ENCODE results near the gene NBEAL1.
A peak's percentile ranks its signal among the peaks of the same experiment; 100 is the strongest.
"Not testable (repeated sequence)": the region's sequence is repeated elsewhere in the genome, so short reads cannot be mapped to it uniquely, and the experiment has no call there.

Gene NBEAL1

DNA sequence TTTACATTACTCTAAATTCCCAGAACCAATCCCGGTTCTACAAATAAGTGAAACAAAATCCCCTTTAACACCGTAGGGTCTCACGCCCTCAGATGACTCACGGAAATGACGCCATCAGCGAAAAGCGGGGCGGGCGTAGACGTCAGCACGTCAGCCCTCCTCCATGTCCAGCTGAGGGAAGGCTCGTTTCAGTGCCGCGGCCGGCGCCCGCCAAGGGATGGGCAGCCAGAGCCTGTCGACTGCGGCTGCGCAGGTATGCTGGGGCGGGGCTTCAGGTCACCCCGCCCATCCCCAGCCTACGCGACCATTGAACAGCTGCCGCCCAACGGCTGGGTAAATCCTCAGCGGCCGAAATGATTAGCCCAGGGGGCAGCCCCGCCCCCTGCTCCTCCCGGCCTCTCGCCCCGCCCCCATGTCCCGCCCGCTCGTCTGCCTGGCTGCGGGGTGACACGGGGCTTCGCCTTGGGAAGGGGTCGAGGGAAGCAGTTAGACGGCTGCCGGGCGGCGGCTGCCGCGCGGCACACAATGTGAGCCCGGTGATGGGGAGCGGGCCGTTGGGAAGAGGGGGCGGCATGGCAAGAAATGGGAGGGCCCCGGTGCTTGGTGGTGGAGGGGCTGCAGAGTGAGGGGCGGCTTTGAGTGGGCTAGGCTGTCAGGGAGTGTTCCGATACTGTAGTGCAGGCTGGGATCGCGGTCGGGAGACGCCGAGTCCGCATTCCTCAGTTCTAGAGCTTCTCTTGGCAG, at the start of gene NBEAL1:
TSS of gene NBEAL1 (plus strand) at position 420 of the 744 bp plus-strand sequence. CDS start 1,510 bp downstream, outside the sequence.
- DNase-seq (ENCODE audit: low read depth in 2 of 3, low spot score in 1 of 3), result peak; percentile 93 to 96 (median 96)

DNA sequence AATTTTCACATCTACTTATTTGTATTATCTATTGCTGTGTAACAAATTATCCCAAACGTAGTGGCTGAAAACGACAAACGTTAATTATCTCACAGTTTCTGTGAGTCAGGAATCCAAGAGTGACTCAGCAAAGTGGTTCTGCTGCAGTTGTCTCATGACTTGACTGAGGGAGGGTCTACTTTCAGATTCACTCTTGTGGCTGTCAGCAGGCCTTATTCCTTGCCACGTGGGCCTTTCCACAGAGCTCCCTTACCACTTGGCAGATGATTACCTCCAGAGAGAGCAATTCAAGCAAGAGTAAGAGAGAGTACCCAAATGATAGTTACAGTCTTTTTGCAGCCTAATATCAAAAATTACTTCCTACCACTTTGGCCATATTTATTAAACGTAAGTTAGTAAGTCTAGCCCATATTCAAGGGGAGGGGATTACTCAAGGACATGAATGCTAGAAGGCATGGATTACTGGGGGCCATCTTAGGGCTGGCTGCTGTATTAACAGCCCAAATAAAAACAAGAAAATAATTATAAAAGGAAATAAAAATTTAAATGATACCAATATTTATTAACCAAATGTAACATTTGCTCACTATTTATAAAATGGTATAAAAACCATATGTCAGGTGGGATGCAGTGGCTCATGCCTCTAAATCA, 48.7 kb upstream of the NBEAL1 start:
- DNase-seq (ENCODE audit: low read depth in 2 of 3, low spot score in 1 of 3), result peak; percentile 1 to 14 (median 8)

DNA sequence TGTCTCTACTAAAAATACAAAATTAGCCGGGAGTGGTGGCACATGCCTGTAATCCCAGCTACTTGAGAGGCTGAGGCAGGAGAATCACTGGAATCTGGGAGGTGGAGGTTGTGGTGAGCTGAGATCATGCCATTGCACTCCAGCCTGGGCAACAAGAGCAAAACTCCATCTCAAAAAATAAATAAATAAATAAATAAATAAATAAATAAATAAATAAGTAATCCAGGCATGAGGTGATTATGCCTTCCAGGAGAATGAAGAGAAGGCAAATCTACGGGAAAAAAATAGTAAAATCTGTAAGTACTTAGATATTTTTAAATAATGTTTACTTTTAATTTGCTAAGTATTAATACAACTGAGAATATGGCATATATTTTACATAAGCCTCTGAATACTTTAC, 45.3 kb upstream of the NBEAL1 start:
- DNase-seq (ENCODE audit: low read depth in 2 of 3, low spot score in 1 of 3), result not testable (repeated sequence)

DNA sequence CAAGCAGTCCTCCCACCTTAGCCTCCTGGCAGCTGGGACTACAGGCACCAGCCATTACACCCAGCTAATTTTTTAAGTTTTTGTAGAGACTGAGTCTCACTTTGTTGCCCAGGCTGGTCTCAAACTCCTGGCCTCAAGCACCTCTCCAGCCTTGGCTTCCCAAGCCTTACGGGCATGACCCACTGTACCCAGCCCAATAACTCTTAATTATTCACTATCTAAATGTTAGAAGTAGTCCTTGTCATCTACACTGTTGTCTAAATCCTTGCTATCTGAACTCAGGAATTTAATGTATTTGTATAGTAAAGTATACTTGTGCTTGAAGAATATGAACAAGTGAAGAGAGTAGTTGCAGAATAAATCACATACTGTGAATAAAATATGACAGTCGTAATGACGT, 37.9 kb upstream of the NBEAL1 start:
- no peak for DNase-seq (ENCODE audit: low read depth in 2 of 3, low spot score in 1 of 3)

DNA sequence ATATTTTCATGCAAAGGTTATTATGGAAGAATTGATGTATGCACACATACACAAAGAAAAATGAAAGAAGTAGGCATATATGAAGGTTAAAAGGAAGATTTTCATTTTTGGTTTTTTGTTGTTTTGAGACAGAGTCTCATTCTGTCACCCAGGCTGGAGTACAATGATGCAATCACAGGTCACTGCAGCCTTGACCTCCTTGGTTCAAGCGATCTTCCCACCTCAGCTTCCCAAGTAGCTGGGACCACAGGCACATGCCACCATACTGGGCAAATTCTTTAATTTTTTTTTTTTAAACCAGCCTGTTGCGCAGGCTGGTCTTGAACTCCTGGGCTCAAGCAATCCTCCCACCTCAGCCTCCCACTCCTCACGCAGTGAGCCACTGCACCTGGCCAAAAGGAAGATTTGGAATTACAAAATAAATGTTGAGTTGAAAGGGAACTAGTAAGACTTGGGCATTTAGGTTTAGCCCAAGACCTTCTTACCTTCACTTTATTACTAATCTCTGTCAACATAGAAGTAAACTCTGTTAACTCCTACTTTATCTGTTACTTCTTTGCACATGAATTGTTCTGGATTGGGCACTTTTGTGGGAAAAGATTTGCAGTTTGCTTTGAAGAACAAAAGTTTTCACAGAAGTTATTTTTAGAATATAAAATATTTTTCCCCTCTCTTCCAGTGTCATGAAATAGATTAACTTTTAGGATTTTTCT, 31.7 kb upstream of the NBEAL1 start:
- no peak for DNase-seq (ENCODE audit: low read depth in 2 of 3, low spot score in 1 of 3)

DNA sequence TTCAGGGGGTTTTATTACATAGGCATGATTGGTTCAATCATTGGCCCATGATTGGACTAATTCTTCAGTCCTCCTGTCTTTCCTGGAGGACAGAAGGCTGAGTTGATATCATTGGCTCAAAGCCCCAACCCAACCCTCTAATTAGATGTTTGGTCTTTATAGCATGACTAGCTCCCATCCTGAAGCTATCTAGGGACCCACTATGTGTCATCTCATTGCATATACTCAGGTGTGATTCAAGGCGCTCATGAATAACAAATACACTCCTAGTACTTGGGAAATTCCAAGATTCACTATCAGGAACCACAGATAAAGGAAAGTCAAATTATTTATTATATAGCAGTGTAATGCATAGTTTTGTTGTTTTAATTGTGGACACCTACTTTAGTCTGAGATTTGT, 24.9 kb upstream of the NBEAL1 start:
- no peak for DNase-seq (ENCODE audit: low read depth in 2 of 3, low spot score in 1 of 3)

DNA sequence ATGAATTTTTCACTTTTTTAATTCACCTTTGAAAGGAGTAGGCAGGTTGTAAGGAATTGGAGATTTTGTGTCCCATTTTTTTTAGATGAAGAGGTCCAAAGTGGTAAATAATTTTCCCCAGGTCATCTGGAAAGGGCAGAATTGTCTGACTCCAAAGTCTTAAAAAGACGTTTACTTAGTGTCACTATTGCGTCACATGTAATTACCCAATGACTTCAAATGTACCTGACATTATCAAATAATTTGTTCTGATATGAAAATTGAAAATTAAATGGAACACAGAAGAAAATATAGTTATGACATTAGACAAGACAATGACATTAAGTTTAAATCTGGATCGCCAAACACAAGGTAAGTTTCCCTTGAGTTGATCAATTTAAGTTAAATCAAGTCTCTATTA, 24.2 kb upstream of the NBEAL1 start:
- no peak for DNase-seq (ENCODE audit: low read depth in 2 of 3, low spot score in 1 of 3)

DNA sequence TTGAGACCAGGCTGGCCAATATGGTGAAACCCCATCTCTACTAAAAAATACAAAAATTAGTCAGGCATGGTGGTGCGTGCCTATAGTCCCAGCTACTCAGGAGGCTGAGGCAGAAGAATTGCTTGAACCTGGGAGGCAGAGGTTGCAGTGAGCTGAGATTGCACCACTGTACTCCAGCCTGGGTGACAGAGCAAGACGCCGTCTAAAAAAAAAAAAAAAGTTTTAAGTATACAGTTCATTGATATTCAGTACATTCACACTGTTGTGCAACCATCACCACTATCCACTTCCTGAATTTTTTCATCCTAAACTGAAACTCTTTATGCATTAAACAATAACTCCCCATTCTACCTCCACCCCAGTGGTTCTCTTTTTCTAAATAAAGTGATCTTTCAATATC, 17.6 kb upstream of the NBEAL1 start:
- DNase-seq (ENCODE audit: low read depth in 2 of 3, low spot score in 1 of 3), result not testable (repeated sequence)

DNA sequence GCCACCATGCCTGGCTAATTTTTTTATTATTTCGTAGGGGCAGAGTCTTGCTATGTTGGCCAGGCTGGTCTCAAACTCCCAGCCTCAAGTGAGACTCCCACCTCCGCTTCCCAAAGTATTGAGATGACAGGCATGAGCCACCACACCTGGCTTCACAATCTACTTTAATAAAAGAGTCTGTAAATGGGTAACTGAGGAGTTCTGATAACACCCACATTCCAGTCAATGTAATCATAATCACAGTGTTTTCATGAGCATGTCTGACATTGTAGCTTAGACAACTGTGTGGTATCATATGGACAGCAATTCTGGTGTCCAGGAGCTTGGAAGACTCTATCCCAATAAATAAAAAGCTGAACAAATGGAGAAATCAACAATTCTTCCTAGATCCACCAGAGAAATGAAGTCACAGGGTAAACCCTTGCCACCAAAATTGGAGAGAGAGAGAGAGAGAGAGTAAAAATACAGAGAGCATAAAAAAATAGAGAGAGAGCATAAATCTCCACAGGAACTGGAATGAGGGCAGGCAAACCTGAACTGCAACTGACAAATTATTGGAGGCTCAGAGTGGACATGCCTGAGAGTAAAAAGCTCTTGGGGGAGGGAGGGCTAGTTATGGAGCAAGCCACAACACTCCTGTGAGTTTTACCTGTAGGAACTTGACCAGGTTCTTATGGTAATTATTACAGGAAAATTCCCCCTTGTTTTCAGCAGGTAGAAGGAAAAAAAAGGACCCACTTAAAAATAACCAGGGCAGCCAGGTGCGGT, 12.4 kb upstream of the NBEAL1 start:
- DNase-seq (ENCODE audit: low read depth in 2 of 3, low spot score in 1 of 3), result no peak

DNA sequence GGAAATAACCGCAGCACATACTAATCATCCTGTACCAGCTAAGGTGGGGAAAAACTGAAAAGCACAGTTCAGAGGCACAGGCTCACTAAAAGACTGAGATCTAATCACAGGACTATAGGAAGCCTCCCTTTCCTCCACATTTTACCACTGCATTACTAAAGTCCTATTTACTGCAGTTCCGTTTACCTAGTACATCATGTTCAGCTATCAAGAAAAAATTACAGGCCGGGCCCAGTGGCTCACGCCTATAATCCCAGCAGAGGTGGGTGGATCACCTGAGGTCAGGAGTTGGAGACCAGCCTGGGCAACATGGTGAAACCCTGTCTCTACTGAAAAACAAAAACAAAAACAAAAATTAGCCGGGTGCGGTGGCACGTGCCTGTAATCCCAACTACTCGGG, 11.0 kb upstream of the NBEAL1 start:
- DNase-seq (ENCODE audit: low read depth in 2 of 3, low spot score in 1 of 3), result no peak

DNA sequence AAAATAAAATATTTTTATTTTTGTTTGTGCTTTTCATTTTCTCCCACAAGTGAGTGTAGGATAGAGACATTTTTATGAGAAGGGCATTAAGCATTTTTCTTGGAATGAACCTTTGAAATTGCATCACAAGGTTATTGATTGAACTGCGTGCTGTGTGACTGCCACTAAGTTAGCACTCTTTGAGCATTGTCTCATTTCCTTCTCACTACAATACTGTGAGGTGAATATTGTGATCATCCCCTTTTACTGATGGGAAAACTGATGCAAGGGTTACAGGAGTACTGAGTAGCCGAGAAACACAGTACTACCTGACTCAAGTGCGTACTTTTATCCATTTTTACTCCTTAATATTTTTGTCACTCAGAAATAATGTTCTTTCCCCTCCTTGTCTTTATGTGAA, 2.0 kb downstream of the NBEAL1 start:
- no peak for DNase-seq (ENCODE audit: low read depth in 2 of 3, low spot score in 1 of 3)

DNA sequence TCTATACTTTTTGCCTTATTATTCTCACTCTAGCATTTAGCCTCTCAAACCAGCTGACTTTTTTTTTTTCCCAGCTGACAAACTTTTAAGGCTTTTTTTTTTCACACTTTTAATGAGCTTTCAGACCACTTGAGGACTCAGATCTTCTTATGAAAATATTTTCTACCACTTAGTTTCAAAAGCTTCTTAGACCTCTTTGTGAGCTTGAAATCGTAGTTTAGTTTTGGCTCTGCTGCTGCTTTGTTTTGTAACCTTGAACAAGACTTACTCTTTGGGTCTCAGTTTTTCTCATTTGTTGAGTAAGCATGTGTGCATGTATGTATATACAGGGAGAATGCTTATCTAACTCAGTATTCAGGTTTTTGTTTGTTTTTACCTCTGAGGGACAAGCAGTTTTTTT, 3.5 kb downstream of the NBEAL1 start:
- no peak for DNase-seq (ENCODE audit: low read depth in 2 of 3, low spot score in 1 of 3)

DNA sequence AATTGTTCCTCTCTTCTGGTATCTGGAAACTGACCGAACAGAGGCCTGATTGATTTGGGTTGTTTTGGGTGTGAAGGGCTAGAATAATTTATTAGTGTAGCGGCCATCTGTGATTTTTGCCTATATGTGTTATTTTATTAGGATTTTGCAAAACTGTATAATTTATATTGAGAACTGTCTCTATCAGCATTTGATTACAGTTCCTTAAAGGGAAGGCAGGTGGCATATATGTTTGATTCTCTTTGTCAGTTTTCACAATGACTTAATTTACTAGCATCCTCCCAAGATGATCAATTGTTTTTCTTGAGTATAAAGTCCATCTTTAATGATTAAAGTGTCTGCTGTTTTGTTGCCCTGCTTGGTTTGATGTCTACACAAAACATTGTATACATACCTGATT, 4.5 kb downstream of the NBEAL1 start:
- no peak for DNase-seq (ENCODE audit: low read depth in 2 of 3, low spot score in 1 of 3)

DNA sequence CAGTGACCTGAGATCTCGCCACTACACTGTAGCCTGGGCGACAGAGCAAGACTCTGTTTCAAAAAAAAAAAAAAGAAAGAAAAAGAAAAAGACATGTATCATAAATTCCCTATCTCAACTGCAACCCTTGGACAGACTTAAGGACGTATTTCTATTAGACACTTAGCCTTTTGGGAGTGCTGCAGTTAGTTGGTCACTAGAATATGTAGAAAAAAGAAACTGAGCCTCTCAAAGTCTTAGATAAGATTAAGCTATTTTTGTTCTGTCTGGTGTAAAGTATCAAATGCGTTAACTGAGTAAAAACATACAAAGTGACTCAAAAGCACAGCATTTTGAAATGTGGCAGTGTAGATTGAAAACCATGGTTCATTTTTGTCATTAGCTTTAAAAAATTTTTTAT, 7.3 kb downstream of the NBEAL1 start:
- no peak for DNase-seq (ENCODE audit: low read depth in 2 of 3, low spot score in 1 of 3)

DNA sequence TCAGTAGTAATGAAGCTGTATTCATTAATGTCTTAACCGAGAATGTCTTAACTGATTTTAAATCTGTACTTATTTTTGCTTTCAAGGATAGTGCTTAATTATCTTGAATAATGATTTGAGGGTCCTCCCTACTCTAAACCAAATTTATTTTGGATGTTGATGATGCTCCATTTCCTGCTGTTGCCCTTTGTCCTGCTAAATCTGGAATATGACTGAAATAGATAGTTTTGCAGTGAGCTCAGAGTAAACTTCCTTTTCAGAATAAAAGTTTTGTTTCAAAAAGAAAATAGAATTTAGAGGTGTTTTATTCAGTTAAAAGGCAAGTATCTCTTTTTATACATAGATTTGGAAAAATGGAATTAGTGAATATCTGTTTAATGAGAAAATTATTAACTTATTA, 8.1 kb downstream of the NBEAL1 start:
- no peak for DNase-seq (ENCODE audit: low read depth in 2 of 3, low spot score in 1 of 3)

DNA sequence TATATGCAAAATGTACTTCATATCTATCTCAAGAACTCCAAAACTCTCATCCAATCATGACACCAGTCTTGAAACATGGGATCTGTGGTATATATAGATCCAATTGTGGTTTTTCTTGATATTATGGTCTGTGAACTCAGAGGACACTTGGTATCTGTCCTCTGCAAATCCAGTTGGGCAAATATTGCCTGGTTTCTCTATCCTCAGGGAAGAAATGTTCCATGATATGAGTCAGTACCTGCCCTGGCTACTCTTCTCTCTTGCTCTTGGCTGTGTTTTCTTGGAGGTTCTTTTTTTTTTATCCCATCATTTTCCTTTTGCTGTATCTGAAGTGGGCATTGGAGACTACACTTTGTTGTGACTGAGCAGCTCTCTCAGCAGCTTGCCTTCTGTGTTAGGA, 10.9 kb downstream of the NBEAL1 start:
- DNase-seq (ENCODE audit: low read depth in 2 of 3, low spot score in 1 of 3), result no peak

DNA sequence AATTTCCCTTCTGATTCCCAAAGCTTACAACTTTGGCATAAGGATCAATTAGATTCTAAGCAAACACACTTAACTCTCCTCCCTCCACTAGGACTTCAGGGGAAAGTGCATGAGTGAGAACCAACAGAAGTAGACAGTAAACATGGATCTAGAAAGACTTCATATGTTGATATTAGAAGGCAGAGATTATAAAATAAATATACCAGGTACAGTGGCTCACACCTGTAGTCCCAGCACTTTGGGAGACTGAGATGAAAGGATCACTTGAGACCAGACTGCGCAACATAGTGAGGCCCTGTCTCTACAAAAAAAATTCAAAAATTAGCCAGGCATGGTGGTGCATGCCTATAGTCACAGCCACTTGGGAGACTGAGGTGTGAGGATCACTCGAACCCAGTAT, 15.9 kb downstream of the NBEAL1 start:
- no peak for DNase-seq (ENCODE audit: low read depth in 2 of 3, low spot score in 1 of 3)

DNA sequence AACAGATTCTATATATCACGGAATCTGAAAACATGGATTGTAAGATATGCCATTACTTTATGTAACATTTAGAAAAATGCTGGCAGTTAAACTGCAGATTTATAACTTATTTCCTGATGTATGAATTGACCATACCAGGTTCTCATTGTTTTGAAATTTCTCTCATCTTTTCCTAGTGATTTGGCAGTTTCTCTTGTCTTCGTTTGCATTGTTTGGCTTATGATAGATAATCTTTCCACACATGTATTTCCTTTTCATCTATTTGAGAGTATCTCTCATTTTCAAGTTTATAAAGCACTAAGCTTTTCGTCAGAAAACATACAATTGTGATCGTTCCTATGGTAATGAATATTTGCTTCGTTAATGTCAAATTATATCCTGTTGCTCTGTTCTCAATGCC, 16.3 kb downstream of the NBEAL1 start:
- DNase-seq (ENCODE audit: low read depth in 2 of 3, low spot score in 1 of 3), result no peak

DNA sequence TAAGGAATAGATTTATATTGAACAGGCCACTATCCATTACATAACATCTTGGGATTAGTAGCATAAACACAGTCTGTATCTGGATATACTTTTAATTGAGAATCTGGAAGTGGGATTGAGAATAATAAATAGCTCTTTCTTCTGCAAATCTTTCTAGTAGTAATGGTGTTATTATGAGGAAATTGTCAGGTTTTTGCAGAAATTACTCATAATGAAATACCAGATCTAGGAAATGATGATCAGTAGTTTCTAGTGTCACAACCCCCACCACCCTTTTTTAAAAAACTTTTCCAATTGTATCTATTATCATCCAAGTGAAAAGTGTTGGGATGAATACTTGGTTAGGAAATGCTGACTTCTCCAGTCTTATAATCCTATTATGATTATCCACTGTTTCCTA, 18.7 kb downstream of the NBEAL1 start:
- DNase-seq (ENCODE audit: low read depth in 2 of 3, low spot score in 1 of 3), result no peak

DNA sequence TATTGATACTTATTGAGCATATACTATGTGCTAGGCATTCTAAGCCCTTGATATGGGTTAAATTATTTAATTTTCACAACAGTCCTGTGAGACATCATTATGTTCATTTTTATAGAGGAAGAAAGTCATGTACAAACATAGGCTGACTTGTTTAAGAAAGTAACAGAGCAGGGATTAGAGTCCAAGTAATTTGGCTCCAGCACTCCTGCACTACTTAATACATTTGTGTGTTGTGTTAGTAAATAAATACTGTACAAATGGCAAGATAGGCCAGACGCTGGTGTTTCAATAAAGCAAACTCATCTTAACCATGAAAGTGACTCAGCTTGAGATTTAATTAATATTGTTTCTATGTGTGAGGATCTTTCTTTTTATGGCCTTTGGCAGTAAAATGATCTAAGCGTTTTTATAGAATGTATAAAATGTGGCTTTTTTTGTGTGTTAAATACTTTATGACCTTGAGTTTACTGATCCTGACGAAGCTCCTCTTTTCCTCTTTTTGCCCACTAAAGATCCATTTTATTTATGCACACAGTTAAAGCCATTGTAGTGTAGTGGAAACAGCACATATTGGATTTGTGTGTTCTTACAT, 21.3 kb downstream of the NBEAL1 start:
- DNase-seq (ENCODE audit: low read depth in 2 of 3, low spot score in 1 of 3), result no peak

DNA sequence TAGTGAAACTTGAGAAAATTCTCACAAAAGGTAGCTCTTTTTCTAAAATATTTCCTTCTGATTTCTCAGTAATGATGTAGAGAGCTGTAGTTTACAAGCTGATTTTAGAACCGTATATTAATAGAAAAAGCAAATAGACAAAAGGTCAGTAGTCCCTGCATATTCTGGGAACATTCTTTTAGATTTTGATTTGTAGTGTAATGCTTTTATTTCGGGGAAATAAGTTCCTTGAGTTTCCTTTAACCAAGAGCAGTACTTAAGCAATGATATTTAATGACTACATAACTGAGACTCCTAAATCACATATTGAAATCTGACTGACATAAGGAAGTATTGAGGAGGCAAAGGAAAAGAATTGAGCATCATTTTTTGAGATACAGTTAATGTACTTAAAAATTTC, 22.4 kb downstream of the NBEAL1 start:
- no peak for DNase-seq (ENCODE audit: low read depth in 2 of 3, low spot score in 1 of 3)

Measured in stimulated activated CD4-positive, alpha-beta T cell treated with anti-CD3 and anti-CD28 coated beads, Interleukin-12 subunit alpha, Interleukin-12 subunit beta, amount 100 ng/mL, for 48 hours (primary cell).